NB4 (cell line): ENCODE results near the gene C1orf232.

Experiments
- DNase-seq: peaks from one replicate; pipeline ENCODE4 v3.0.0; 2010; ENCODE audit warnings: low read depth
- H3K4me3 ChIP-seq: one replicate; pipeline ENCODE4 v1.5.1; 2011; ENCODE audit warnings: mild to moderate bottlenecking, low read depth, low read length, moderate library complexity
- MAX ChIP-seq: IDR thresholded peaks from 2 replicates; pipeline ENCODE4 v1.6.1; 2011; ENCODE audit warnings: low read depth, low read length
- MYC ChIP-seq: IDR thresholded peaks from 2 replicates; pipeline ENCODE4 v1.6.1; 2011; ENCODE audit warnings: low read depth, low read length
- POLR2A ChIP-seq: IDR thresholded peaks from 2 replicates; pipeline ENCODE4 v1.6.1; 2011; ENCODE audit warnings: mild to moderate bottlenecking; ENCODE audit not compliant: insufficient read length; ENCODE audit errors: extremely low read depth
- TF ChIP-seq, protein P1 (sequence below): IDR thresholded peaks from one replicate; pipeline ENCODE4 v1.5.1; 2012; ENCODE audit warnings: low read depth, low read length

The C1orf232 gene

DNA sequence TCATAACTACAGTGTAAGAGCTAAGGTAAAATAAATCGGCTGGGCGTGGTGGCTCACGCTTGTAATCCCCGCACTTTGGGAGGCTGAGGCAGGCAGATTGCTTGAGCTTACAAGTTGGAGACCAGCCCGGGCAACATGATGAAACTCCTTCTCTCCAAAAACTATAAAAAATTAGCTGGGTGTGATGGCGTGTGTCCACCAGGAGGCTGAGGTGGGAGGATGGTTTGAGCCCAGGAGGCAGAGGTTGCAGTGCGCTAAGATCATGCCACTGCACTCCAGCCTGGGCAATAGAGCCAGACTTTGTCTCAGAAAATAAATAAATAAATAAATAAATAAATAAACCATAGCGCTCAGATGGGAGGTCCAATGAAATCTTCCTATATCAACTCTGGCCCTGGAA lies 26.6 kb downstream of the C1orf232 start:
- TF ChIP-seq, protein P1, sequence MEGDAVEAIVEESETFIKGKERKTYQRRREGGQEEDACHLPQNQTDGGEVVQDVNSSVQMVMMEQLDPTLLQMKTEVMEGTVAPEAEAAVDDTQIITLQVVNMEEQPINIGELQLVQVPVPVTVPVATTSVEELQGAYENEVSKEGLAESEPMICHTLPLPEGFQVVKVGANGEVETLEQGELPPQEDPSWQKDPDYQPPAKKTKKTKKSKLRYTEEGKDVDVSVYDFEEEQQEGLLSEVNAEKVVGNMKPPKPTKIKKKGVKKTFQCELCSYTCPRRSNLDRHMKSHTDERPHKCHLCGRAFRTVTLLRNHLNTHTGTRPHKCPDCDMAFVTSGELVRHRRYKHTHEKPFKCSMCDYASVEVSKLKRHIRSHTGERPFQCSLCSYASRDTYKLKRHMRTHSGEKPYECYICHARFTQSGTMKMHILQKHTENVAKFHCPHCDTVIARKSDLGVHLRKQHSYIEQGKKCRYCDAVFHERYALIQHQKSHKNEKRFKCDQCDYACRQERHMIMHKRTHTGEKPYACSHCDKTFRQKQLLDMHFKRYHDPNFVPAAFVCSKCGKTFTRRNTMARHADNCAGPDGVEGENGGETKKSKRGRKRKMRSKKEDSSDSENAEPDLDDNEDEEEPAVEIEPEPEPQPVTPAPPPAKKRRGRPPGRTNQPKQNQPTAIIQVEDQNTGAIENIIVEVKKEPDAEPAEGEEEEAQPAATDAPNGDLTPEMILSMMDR, result no peak
- TF ChIP-seq POLR2A, result no peak
- TF ChIP-seq MYC, result no peak
- TF ChIP-seq MAX, result no peak
- no peak overlapping the region for H3K4me3 ChIP-seq
- DNase-seq, result no peak

- TF ChIP-seq MAX (no peak), POLR2A (no peak), MYC (no peak)
- TF ChIP-seq, protein P1, result no peak
- no peak overlapping the region for H3K4me3 ChIP-seq
- peak; percentile 44 for DNase-seq
These were observed 29.7 kb downstream of the C1orf232 start for GRCh38 chr1:26138974-26139558.

GRCh38 chr1:26134466-26134865 lies 34.3 kb downstream of the C1orf232 start:
- TF ChIP-seq POLR2A (no peak), MYC (no peak), MAX (no peak)
- TF ChIP-seq, protein P1, result no peak
- DNase-seq, result no peak
- no peak overlapping the region for H3K4me3 ChIP-seq

DNA sequence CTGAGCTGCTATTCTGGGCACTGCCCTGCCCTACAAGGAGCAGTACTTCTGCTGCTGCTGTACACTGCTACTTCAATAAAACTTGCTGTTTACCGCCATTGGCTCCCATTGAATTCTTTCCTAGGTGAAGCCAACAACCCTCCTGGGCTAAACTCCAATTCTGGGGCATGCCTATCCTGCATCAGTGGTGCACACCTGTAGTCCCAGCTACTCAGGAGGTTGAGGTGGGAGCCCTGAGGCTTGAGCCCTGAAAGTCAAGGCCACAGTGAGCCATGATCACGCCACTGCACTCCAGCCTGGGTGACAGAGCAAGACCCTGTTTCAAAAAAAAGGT lies 36.0 kb downstream of the C1orf232 start:
- H3K4me3 ChIP-seq, result no peak overlapping the region
- DNase-seq, result no peak
- TF ChIP-seq MAX (no peak), MYC (no peak)
- TF ChIP-seq, protein P1, result no peak

GRCh38 chr1:26132128-26132833 lies 36.5 kb downstream of the C1orf232 start:
- DNase-seq, result no peak
- TF ChIP-seq, protein P1, result no peak
- no peak for TF ChIP-seq POLR2A
- no peak for TF ChIP-seq MYC
- no peak for TF ChIP-seq MAX

DNA sequence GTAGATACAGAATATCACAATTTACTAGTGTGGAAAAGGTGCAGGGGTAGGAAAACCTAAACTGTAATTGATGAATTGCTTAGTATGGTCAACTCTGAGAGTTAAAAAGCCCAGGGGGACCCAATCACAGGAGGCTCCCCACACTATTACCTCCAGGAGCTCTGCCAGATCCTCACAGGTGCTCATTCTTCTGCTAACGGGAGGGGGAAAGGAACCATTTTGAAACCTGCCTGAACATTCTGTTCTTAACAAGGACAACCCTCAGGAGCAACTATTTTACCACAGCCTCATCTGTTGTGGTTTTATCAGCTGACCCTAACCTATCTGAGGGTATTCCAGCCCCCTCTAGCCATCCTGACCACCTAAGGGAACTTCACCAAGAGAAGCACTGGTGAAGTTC lies 38.1 kb downstream of the C1orf232 start:
- no peak overlapping the region for H3K4me3 ChIP-seq
- no peak for TF ChIP-seq POLR2A
- TF ChIP-seq, protein P1, result no peak
- no peak for TF ChIP-seq MAX
- TF ChIP-seq MYC, result no peak
- DNase-seq, result no peak

More at GRCh38 chr1:26132128-26132833, 36.5 kb downstream of the C1orf232 start:
- H3K4me3 ChIP-seq, result no peak overlapping the region
